ENCODE measurements around the gene NEK5.

NEK5 gene

GRCh38 chr13:51995677-51996551, 133.0 kb downstream of the NEK5 start:
- H3K36me3 ChIP-seq (replicated peaks): no peaks in the 10 kb centered on the region
- H3K4me3 ChIP-seq (ENCODE audit: low read depth, low read length): no peak overlapping the region
- H3K27me3 ChIP-seq (replicated peaks): no peaks in the 10 kb centered on the region
- DNase-seq: no peak
- in situ Hi-C loops (cut with HindIII; ENCODE audit: low pct_ligation_motif_present, low sequenced_read_pairs): no loop called here
- TF ChIP-seq CTCF (IDR thresholded peaks at IDR 0.05; ENCODE audit: low read depth, low read length, missing control alignments): peak; percentile 5
- H3K27ac ChIP-seq: no peak overlapping the region

GRCh38 chr13:51993713-51994112, 135.2 kb downstream of the NEK5 start:
- in situ Hi-C loops (cut with HindIII; ENCODE audit: low pct_ligation_motif_present, low sequenced_read_pairs): no loop called here
- no peak for DNase-seq
- TF ChIP-seq CTCF (IDR thresholded peaks at IDR 0.05; ENCODE audit: low read depth, low read length, missing control alignments): no peak
- H3K4me3 ChIP-seq (ENCODE audit: low read depth, low read length): no peak overlapping the region
- H3K27me3 ChIP-seq (replicated peaks): no peaks in the 10 kb centered on the region
- no peak overlapping the region for H3K27ac ChIP-seq
- no peaks in the 10 kb centered on the region for H3K36me3 ChIP-seq (replicated peaks)

GRCh38 chr13:51988988-51989618, 139.8 kb downstream of the NEK5 start:
- Histone ChIP-seq H3K27ac (no peak overlapping the region), H3K36me3 (replicated peaks) (no peaks in the 10 kb centered on the region), H3K27me3 (replicated peaks) (no peaks in the 10 kb centered on the region), H3K4me3 (ENCODE audit: low read depth, low read length) (no peak overlapping the region)
- no peak for DNase-seq
- no peak for TF ChIP-seq CTCF (IDR thresholded peaks at IDR 0.05; ENCODE audit: low read depth, low read length, missing control alignments)
- in situ Hi-C loops (cut with HindIII; ENCODE audit: low pct_ligation_motif_present, low sequenced_read_pairs): no loop called here

All from brain microvascular endothelial cell (primary cell).